Measurements from ENCODE around the gene WDR76. TPM values are rescaled to one million over a fixed set of nuclear protein-coding genes. Genes with fewer than 3 reads are reported as not detected.
A peak's percentile ranks its signal among the peaks of the same experiment; 100 is the strongest.

Gene WDR76
- total RNA-seq, 2 experiments from 2014 or later = 69.9 to 79.3 TPM

GRCh38 chr15:43795197-43795596 lies 31.6 kb upstream of the WDR76 start:
- no peaks in the 10 kb centered on the region for H3K27me3 Mint-ChIP-seq
- no peak for ATAC-seq
- H3K36me3 Mint-ChIP-seq (ENCODE audit: low read depth) = peaks cover 67% of the 10 kb centered on the region
- POLR2A ChIA-PET = interaction anchor here (0.7 to 2.6 kb wide), 6 partner anchors 8 to 29 kb away, joined by 3 to 11 read pairs (median 4); partner anchors contain the start of gene MFAP1
- intact Hi-C loops (cut with micrococcal nuclease) = no loop called here
- H3K4me3 Mint-ChIP-seq = peak overlapping the region; percentile 9
- H3K4me1 Mint-ChIP-seq (ENCODE audit: low read depth) = peaks cover 60% of the 10 kb centered on the region
- peak overlapping the region; percentile 98 for H3K27ac Mint-ChIP-seq
- no peak for TF ChIP-seq CTCF (IDR thresholded peaks at IDR 0.05)
- DNase-seq = no peak
- peaks cover 2% of the 10 kb centered on the region for H3K9me3 Mint-ChIP-seq
- CTCF ChIA-PET = interaction anchor here (1.0 to 3.1 kb wide), 5 partner anchors 10 to 25 kb away, joined by 3 to 17 read pairs (median 5); partner anchors contain the start of gene ELL3

DNA sequence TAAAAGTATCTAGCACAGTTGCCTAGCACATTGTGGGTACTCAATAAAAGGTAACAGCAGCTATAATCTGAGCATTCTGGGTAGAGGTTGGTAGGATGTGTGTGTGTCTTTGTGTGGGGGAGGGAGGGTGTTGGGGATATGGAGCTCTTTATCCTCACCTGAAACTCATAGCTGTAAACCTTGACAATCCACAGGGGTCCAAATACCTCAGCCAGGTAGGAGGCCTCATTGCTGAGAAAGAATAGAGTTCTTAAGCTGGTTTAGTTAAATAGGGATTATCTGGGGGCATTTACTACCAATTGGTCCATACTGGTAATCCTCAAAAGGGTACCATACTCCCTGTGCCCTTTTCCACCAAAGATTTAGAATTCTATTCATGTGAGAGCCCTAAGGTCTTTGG lies 30.8 kb upstream of the WDR76 start:
- Mint-ChIP-seq H3K9me3 (peaks cover 3% of the 10 kb centered on the region), H3K27ac (peak overlapping the region; percentile 36), H3K27me3 (no peaks in the 10 kb centered on the region), H3K4me1 (ENCODE audit: low read depth) (peaks cover 62% of the 10 kb centered on the region), H3K36me3 (ENCODE audit: low read depth) (peaks cover 75% of the 10 kb centered on the region), H3K4me3 (no peak overlapping the region)
- intact Hi-C loops (cut with micrococcal nuclease) = no loop called here
- POLR2A ChIA-PET = interaction anchor here (0.8 to 2.6 kb wide), 4 partner anchors 9 to 50 kb away, joined by 3 to 11 read pairs (median 4); partner anchors contain the start of genes ELL3, MFAP1 and PDIA3
- DNase-seq (no peak), ATAC-seq (no peak)
- no peak for TF ChIP-seq CTCF (IDR thresholded peaks at IDR 0.05)
- CTCF ChIA-PET = interaction anchor here (1.0 to 1.9 kb wide), 4 partner anchors 9 to 26 kb away, joined by 3 to 5 read pairs (median 4); partner anchors contain the start of gene ELL3

DNA sequence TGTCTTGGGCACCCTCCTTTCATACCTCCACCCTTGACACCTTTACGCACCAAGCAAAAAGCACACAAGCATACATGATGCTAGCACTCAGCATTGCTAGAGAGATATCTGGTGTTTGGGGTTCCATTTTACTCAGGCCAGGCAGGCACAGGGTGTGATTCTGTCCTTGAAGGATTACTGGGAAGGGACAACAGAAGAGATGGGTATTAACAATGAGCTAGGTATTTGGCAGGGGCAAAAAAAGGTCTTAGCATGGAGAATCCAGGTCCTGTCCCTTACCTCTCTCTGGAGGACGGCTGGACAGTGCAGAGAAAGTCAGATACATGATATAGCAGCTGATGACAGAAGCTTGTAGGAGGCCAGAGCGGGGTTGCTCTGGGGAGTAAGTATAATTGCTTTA lies 30.2 kb upstream of the WDR76 start:
- Mint-ChIP-seq H3K4me1 (ENCODE audit: low read depth) (peaks cover 62% of the 10 kb centered on the region), H3K27ac (peak overlapping the region; percentile 41), H3K36me3 (ENCODE audit: low read depth) (peaks cover 80% of the 10 kb centered on the region), H3K4me3 (no peak overlapping the region), H3K27me3 (no peaks in the 10 kb centered on the region), H3K9me3 (peaks cover 3% of the 10 kb centered on the region)
- ChIA-PET POLR2A (interaction anchor here (0.6 to 2.6 kb wide), 6 partner anchors 8 to 51 kb away, joined by 3 to 11 read pairs (median 3); partner anchors contain the start of genes ELL3, MFAP1, PDIA3 and WDR76), CTCF (interaction anchor here (1.7 to 1.9 kb wide), 2 partner anchors 20 to 26 kb away, joined by 5 read pairs; partner anchors contain the start of gene ELL3)
- no peak for TF ChIP-seq CTCF (IDR thresholded peaks at IDR 0.05)
- ATAC-seq = no peak
- no peak for DNase-seq
- intact Hi-C loops (cut with micrococcal nuclease) = no loop called here

GRCh38 chr15:43799209-43799944 lies 27.4 kb upstream of the WDR76 start:
- ChIA-PET POLR2A (interaction anchor here (1.2 to 4.6 kb wide), 8 partner anchors 7 to 52 kb away, joined by 3 to 37 read pairs (median 8); partner anchors contain the start of genes ELL3, MFAP1, SERF2 and WDR76), CTCF (interaction anchor here (1.3 to 2.4 kb wide), 2 partner anchors 22 to 29 kb away, joined by 4 to 15 read pairs; partner anchors contain the start of gene ELL3)
- H3K9me3 Mint-ChIP-seq = peaks cover 3% of the 10 kb centered on the region
- H3K4me3 Mint-ChIP-seq = no peak overlapping the region
- H3K4me1 Mint-ChIP-seq (ENCODE audit: low read depth) = peaks cover 55% of the 10 kb centered on the region
- peak overlapping the region; percentile 99 for H3K27ac Mint-ChIP-seq
- no peak for ATAC-seq
- no peak for TF ChIP-seq CTCF (IDR thresholded peaks at IDR 0.05)
- H3K27me3 Mint-ChIP-seq = no peaks in the 10 kb centered on the region
- H3K36me3 Mint-ChIP-seq (ENCODE audit: low read depth) = peaks cover 69% of the 10 kb centered on the region
- DNase-seq = no peak
- intact Hi-C loops (cut with micrococcal nuclease) = no loop called here

- ChIA-PET POLR2A (interaction anchor here (1.0 to 4.6 kb wide), 11 partner anchors 8 to 53 kb away, joined by 3 to 37 read pairs (median 6); partner anchors contain the start of genes ELL3, MFAP1, SERF2 and WDR76), CTCF (interaction anchor here (1.3 to 2.4 kb wide), 2 partner anchors 22 to 30 kb away, joined by 4 to 15 read pairs; partner anchors contain the start of gene ELL3)
- Mint-ChIP-seq H3K4me1 (ENCODE audit: low read depth) (peaks cover 49% of the 10 kb centered on the region), H3K9me3 (peaks cover 3% of the 10 kb centered on the region), H3K4me3 (peak within 1 kb of the TSS; percentile 93), H3K36me3 (ENCODE audit: low read depth) (peaks cover 66% of the 10 kb centered on the region), H3K27me3 (no peaks in the 10 kb centered on the region), H3K27ac (peak within 1 kb of the TSS; percentile 99)
- ATAC-seq (no peak), DNase-seq (no peak)
- TF ChIP-seq CTCF (IDR thresholded peaks at IDR 0.05) = no peak
- intact Hi-C loops (cut with micrococcal nuclease) = no loop called here
Observed at GRCh38 chr15:43799945-43800285, 26.9 kb upstream of the WDR76 start, which contains the start of gene SERINC4. Gene SERINC4, minus strand, starts transcription at chr15:43800220. Its CDS starts 234 bp downstream, at chr15:43799986.

Data from activated CD8-positive, alpha-beta T cell treated with anti-CD3 and anti-CD28 coated beads for 36 hours (primary cell).